ENCODE results near the gene PRSS38.

PRSS38 gene

DNA sequence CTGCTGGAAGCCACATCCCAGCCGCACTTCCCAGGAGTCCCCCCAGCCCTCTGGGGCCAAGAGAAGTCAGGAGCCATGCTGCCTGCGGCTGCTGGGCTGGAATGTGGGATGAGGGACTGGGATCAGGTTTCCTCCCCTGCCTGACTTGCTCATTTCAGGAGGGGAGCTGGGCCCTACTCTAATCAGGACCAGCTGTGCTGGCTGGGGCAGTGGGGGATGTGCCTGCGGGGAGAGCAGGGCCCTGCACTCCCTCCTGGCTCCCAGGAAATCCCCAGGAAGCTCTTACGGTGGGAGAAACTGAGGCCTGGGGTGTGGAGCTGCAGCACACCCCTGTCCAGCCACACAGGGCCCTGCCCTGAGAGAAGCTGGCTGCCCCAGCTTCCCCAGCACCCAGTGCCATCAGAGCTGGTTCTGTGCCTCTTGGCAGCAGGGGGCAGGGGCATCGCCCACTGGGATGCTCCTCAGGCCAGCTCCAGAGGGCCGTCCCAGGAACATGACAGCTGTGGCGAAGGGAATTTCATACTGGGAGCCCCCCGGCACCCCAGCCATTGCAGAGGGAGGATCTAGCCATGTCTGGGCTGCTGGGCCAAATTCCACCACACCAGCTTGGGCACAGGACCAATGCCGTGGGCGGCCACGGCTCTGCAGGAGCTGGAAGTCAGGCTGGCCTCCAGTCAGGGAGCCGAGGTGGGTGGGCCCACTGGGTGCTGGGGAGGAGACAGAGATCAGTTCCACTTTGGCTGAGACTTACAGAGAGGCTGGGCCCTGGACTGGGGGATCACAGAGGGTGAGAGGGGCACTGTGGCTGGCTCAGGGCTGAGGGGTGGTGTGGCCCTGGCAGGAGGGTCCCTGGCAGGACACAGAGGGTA is 21.3 kb upstream of the PRSS38 start:
- TF ChIP-seq, protein P1, sequence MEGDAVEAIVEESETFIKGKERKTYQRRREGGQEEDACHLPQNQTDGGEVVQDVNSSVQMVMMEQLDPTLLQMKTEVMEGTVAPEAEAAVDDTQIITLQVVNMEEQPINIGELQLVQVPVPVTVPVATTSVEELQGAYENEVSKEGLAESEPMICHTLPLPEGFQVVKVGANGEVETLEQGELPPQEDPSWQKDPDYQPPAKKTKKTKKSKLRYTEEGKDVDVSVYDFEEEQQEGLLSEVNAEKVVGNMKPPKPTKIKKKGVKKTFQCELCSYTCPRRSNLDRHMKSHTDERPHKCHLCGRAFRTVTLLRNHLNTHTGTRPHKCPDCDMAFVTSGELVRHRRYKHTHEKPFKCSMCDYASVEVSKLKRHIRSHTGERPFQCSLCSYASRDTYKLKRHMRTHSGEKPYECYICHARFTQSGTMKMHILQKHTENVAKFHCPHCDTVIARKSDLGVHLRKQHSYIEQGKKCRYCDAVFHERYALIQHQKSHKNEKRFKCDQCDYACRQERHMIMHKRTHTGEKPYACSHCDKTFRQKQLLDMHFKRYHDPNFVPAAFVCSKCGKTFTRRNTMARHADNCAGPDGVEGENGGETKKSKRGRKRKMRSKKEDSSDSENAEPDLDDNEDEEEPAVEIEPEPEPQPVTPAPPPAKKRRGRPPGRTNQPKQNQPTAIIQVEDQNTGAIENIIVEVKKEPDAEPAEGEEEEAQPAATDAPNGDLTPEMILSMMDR (IDR thresholded peaks at IDR 0.05; ENCODE audit: insufficient read depth, low read depth, low read length, missing control alignments), result no peak
- no peak for DNase-seq (ENCODE audit: low read depth)
- H3K4me3 ChIP-seq (ENCODE audit: low read depth, low read length), result no peak overlapping the region

- no peak for DNase-seq (ENCODE audit: low read depth)
- no peak overlapping the region for H3K4me3 ChIP-seq (ENCODE audit: low read depth, low read length)
- TF ChIP-seq, protein P1 (IDR thresholded peaks at IDR 0.05; ENCODE audit: insufficient read depth, low read depth, low read length, missing control alignments), result no peak
These were observed 20.7 kb upstream of the PRSS38 start for GRCh38 chr1:227794817-227795192.

- DNase-seq (ENCODE audit: low read depth), result no peak
- TF ChIP-seq, protein P1 (IDR thresholded peaks at IDR 0.05; ENCODE audit: insufficient read depth, low read depth, low read length, missing control alignments), result no peak
- no peak overlapping the region for H3K4me3 ChIP-seq (ENCODE audit: low read depth, low read length)
These were observed 19.7 kb upstream of the PRSS38 start for GRCh38 chr1:227795732-227796131.

DNA sequence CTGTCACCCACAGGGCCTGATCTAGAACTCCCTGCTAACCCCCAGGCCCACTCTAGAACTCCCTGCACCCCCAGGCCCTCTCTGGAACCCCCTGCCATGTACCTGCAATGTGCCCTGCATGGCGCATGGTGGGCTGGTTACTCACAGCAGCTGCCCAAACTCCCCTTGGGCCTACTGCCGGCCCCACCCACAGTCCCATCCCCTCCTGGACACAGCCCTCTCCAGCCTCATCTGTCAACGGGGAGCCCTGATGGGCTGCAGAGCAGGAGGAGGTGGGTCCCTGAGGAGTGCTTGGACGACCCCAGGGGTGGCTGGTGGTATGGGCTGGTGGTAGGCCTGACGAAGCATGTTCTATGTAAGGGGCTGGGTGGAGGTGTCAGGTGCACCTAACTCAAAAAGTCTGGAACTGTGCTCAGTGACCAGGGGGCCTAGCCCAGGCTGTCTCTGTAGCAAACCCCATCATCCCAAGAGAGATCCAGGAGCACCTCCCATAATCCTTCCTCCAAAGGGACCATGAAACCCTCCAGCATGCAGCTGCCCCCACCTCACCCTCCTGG is 19.0 kb upstream of the PRSS38 start:
- TF ChIP-seq, protein P1 (IDR thresholded peaks at IDR 0.05; ENCODE audit: insufficient read depth, low read depth, low read length, missing control alignments), result no peak
- DNase-seq (ENCODE audit: low read depth), result no peak
- H3K4me3 ChIP-seq (ENCODE audit: low read depth, low read length), result no peak overlapping the region

GRCh38 chr1:227797144-227797543 is 18.3 kb upstream of the PRSS38 start:
- TF ChIP-seq, protein P1 (IDR thresholded peaks at IDR 0.05; ENCODE audit: insufficient read depth, low read depth, low read length, missing control alignments), result no peak
- no peak overlapping the region for H3K4me3 ChIP-seq (ENCODE audit: low read depth, low read length)

GRCh38 chr1:227797625-227798024 is 17.9 kb upstream of the PRSS38 start:
- TF ChIP-seq, protein P1 (IDR thresholded peaks at IDR 0.05; ENCODE audit: insufficient read depth, low read depth, low read length, missing control alignments), result no peak
- DNase-seq (ENCODE audit: low read depth), result no peak
- no peak overlapping the region for H3K4me3 ChIP-seq (ENCODE audit: low read depth, low read length)

More at GRCh38 chr1:227797144-227797543, 18.3 kb upstream of the PRSS38 start:
- no peak for DNase-seq (ENCODE audit: low read depth)
